ENCODE results near the gene GOLGA6L6.
"Not testable (repeated sequence)": the region's sequence is repeated elsewhere in the genome, so short reads cannot be mapped to it uniquely, and the experiment has no call there.

GRCh38 chr15:20582109-20582725, 40.6 kb upstream of the GOLGA6L6 start:
- TF ChIP-seq CTCF, POLR2A, POLR2AphosphoS5 (IDR thresholded peaks at IDR 0.05): not testable (repeated sequence)
